HEK293 (cell line): Measurements from ENCODE around the gene EEF1AKMT3.

Source experiments
- CTCF ChIP-seq: fragments of 450-650 bp; formaldehyde crosslinking; IDR thresholded peaks from 2 replicates; pipeline ENCODE4 v1.5.1; 2016; ENCODE audit warnings: missing biosample characterization, missing genetic modification characterization
- GLI2 ChIP-seq: fragments of 450-650 bp; formaldehyde crosslinking; IDR thresholded peaks from 2 replicates; pipeline ENCODE4; 2017; ENCODE audit warnings: missing biosample characterization, missing genetic modification characterization, low read depth, borderline replicate concordance
- KLF7 ChIP-seq: fragments of 450-650 bp; formaldehyde crosslinking; IDR thresholded peaks from 2 replicates; pipeline ENCODE4 v1.5.1; 2016; ENCODE audit warnings: missing biosample characterization, missing genetic modification characterization, borderline replicate concordance
- SALL2 ChIP-seq: fragments of 450-650 bp; formaldehyde crosslinking; IDR thresholded peaks from 2 replicates; pipeline ENCODE4 v1.5.0; 2017; ENCODE audit warnings: missing biosample characterization, mild to moderate bottlenecking, missing genetic modification characterization, borderline replicate concordance
- YY1 ChIP-seq: fragments of 450-650 bp; formaldehyde crosslinking; IDR thresholded peaks from 2 replicates; pipeline ENCODE4 v1.5.1; 2018; ENCODE audit warnings: missing biosample characterization, missing genetic modification characterization
- ZBTB49 ChIP-seq: fragments of 450-650 bp; formaldehyde crosslinking; IDR thresholded peaks from 2 replicates; pipeline ENCODE4 v1.5.1; 2016; ENCODE audit warnings: missing biosample characterization, missing genetic modification characterization, low read depth
- ZNF274 ChIP-seq, 2 experiments: fragments of 200-500 bp in 1 of 2; fragments of 450-650 bp in 1 of 2; sonication (Bioruptor generic) in 1 of 2; formaldehyde crosslinking in 1 of 2; IDR thresholded peaks; 2 replicates each; pipeline versions ENCODE4 v1.5.1 to v1.6.1; 2014 to 2016; ENCODE audit warnings: borderline replicate concordance in 1 of 2, inconsistent platforms in 1 of 2, low read length in 1 of 2, missing biosample characterization in 1 of 2, missing genetic modification characterization in 1 of 2
- ZNF350 ChIP-seq: fragments of 450-650 bp; formaldehyde crosslinking; IDR thresholded peaks from 2 replicates; pipeline ENCODE4 v1.5.0; 2017; ENCODE audit warnings: missing biosample characterization, mild to moderate bottlenecking, missing genetic modification characterization
- ZNF544 ChIP-seq: fragments of 450-650 bp; formaldehyde crosslinking; IDR thresholded peaks from 2 replicates; pipeline ENCODE4 v1.5.0; 2017; ENCODE audit warnings: missing biosample characterization, missing genetic modification characterization
- ZNF548 ChIP-seq: fragments of 450-650 bp; formaldehyde crosslinking; IDR thresholded peaks from 2 replicates; pipeline ENCODE4 v1.5.1; 2016; ENCODE audit warnings: missing biosample characterization, missing genetic modification characterization
- ZSCAN16 ChIP-seq: fragments of 450-650 bp; formaldehyde crosslinking; IDR thresholded peaks from 2 replicates; pipeline ENCODE4 v1.5.1; 2016; ENCODE audit warnings: missing biosample characterization, missing genetic modification characterization
- ZXDB ChIP-seq: fragments of 450-650 bp; formaldehyde crosslinking; IDR thresholded peaks from 2 replicates; pipeline ENCODE4 v1.5.1; 2016; ENCODE audit warnings: missing biosample characterization, missing genetic modification characterization

GRCh38 chr12:57751788-57752667 lies 20.4 kb upstream of the EEF1AKMT3 start, which contains the start of gene CDK4:
- no peak; the same call in 1 of the 2 replicates for TF ChIP-seq CTCF
- TF ChIP-seq ZXDB = peak; percentile 92
- TF ChIP-seq ZSCAN16 (tag by site-specific recombination) = no peak
- peak; percentile 41; the same call in 1 of the 2 replicates for TF ChIP-seq YY1 (tag by site-specific recombination)
- TF ChIP-seq ZNF350 (tag by site-specific recombination) = no peak
- peak; percentile 92 for TF ChIP-seq KLF7 (tag by site-specific recombination)
- TF ChIP-seq ZNF274 (IDR thresholded peaks at IDR 0.05; ENCODE audit: low read length) = no peak
- TF ChIP-seq ZNF274 (tag by site-specific recombination; IDR thresholded peaks at IDR 0.05; ENCODE audit: borderline replicate concordance) = no peak
- TF ChIP-seq ZNF544 (tag by site-specific recombination) = no peak
- no peak for TF ChIP-seq ZNF548
- no peak for TF ChIP-seq GLI2 (tag by site-specific recombination)
- TF ChIP-seq ZBTB49 (tag by site-specific recombination) = no peak
- no peak for TF ChIP-seq SALL2
